HG03520 (cell line): ENCODE measurements around the gene TUBGCP3.
"Not testable (repeated sequence)": the region's sequence is repeated elsewhere in the genome, so short reads cannot be mapped to it uniquely, and the experiment has no call there.

ENCODE experiments used
- ATAC-seq: cut with Tn5 transposase; IDR thresholded peaks from one replicate; pipeline ENCODE4 v1.9.1; 2021; ENCODE audit warnings: mild to moderate bottlenecking, moderate library complexity; ENCODE audit not compliant: unreplicated experiment

TUBGCP3 gene

GRCh38 chr13:112587764-112588489 is at the start of gene TUBGCP3:
TSS of gene TUBGCP3 (minus strand) at chr13:112588153. CDS start at chr13:112587980, 173 bp downstream.
- peak; percentile 65 for ATAC-seq

DNA sequence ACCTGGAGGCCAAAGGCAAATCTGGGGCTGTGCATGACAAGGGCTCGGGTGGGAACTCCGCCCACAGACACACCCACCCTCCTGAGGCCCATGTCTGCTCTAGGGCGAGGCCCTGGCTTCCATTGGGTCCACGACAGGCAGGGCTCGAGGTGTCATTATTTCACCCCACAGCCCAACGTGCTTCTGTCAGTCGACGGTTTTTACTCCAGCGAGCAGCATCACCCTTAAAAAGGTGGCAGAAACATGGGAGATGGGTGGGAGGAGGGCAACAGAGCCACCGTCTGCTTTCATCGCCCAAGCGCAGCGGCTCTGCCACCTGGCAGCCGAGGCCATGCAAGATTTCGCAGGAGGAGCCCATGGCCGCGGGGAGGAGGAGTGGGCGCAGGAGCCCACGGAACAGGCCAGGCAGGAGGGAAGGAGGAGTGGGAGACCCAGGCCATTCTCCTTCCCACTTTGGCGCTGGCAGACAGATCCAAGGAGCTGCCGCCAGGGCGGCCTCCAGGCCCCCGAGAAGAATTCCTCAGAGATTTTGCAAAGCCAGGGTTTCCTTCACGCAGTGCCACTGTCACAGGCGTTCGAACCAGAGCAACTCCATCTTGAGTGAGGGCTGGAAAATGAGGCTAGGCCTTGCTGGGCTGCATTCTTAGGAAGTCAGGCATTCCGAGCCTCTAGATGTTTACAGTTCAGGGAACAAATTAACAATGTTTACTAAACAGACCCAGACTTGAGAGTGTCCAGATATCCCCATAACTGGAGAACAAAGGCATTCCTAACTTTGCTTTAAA is 49.3 kb upstream of the TUBGCP3 start:
- no peak for ATAC-seq

DNA sequence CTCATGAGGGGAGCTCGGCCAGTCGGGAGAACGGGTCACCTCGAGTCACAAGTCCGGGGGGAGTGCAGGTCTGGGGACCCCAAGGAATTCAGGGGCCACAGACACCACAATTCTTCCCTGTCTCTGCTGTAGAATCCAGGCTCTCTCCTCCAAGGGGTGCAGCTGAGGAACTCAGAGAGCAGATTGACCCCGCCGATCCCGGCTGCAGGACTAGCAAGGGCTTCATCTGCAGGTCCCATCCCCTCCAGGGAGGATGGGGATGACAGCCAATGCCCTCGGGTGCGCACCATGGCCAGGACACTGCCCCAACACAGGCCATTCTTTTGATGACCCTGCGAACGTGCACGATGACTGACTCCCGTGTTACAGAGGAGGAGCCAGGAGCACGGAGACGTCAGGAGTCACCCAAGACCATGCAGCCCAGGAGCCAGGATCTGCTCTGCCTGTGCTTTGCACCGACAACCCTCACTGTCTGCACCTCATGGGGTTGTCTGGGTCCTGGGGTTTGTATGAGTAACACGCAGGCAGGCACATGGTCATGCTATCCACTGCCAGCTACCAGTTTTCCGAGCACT is 48.5 kb upstream of the TUBGCP3 start:
- no peak for ATAC-seq

DNA sequence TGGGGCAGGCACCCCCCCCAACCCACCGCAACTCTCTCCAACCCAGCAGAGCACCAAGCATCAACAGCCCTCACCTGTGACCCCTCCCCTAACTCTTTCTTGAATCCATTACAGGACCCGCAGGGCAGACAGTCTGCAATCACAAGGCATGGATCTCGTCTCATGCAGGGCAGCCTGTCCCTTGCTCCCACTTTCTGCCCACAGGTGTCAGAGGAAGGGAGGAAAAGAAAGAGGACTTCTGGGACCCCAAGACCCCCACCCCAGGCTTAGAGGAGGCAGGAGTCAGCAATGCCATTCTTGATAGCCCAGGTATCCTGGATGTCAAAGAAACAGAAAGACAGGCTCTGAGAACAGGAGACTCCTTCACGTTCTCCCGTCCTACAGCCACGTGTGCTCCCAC is 47.4 kb upstream of the TUBGCP3 start:
- ATAC-seq = no peak

DNA sequence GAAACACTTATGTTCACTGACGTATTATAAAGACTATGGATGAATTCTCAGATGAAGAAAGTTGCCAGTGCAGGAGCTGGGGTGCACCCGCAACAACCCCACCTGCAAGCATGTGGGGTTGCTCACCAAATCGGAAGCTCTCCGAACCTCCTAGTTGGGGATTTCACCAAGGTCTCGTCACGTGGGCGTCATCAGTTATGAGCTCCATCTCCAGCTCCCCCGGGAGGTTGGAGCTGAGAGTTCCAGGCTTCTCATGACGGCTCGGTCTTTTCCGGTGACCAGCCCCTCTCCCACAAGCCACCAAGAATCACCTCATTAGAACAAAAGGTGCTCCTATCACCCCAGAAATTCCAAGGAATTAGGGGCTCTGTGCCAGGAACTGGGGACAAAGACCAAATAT is 46.1 kb upstream of the TUBGCP3 start:
- no peak for ATAC-seq

DNA sequence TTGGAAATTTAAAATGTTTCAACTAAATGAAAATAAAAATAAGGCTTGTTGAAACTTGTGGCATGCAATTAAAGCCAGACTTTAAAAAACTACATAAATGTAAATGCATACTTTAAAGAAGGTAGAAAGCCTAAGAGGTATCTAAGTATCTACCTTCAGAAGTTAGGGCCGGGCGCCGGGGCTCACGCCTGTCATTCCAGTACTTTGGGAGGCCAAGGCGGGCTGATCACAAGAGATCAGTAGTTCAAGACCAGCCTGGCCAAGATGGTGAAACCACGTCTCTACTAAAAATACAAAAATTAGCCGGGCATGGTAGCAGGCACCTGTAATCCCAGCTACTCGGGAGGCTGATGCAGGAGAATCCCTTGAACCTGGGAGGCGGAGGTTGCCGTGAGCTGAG is 42.3 kb upstream of the TUBGCP3 start:
- not testable (repeated sequence) for ATAC-seq

- ATAC-seq = no peak
These were observed 41.2 kb upstream of the TUBGCP3 start for GRCh38 chr13:112629161-112629560.

GRCh38 chr13:112627613-112628012 is 39.7 kb upstream of the TUBGCP3 start:
- not testable (repeated sequence) for ATAC-seq

DNA sequence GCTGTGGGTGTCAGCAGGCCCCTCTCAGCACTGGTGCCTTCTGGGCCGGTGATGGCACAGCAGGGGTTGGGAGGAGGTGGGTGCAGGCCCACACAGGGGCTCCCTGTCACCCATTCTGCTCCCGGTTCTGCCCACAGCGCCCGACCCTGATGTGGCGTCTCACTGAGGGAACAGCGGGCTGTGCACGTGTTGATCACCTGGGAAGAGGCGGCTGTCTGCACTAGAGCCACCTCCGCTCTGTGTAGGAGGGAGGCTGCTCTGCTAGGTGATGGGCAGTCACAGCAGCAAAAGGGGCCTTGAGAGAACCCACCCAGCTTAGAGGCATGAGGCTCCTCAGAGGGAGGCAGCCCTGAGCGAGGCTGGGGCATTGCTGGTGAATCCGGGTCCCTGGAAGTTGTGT is 39.2 kb upstream of the TUBGCP3 start:
- no peak for ATAC-seq

DNA sequence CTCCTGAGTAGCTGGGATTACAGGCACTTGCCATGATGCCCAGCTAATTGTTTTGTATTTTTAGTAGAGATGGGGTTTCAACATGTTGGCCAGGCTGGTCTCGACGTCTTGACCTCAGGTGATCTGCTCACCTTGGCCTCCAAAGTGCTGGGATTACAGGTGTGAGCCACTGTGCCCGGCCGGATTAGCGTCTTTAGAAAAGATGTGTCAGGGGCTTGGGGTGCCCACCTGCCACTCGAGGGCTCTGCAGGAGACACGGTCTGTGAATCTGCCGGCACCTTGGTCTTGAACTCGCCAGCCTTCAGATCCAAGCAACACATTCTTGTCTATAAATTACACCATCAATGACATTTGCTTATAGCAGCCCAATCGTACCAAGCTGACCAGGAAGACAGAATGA is 38.8 kb upstream of the TUBGCP3 start:
- no peak for ATAC-seq

GRCh38 chr13:112626124-112626523 is 38.2 kb upstream of the TUBGCP3 start:
- no peak for ATAC-seq

DNA sequence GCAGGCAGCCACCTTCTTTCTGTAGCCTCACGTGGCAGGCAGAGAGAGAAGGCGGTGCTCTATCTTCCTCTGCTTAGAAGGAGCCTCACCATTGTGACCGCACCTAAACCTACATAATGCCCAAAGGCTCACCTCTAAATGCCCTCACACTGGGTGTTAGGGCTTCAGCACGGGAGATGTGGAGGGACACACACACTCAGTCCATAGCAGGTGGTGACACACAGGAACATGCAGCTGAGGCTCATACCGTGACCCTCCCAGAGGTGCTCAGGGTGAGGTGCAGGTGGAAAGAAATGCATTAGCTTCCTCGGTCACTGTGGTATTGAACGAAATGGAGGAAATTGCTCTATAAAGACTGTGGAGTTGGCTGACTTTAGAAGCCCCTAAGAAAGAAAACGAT is 37.7 kb upstream of the TUBGCP3 start:
- no peak for ATAC-seq

- no peak for ATAC-seq
These were observed 36.9 kb upstream of the TUBGCP3 start for GRCh38 chr13:112624602-112625430.

GRCh38 chr13:112624040-112624439 is 36.1 kb upstream of the TUBGCP3 start:
- no peak for ATAC-seq

DNA sequence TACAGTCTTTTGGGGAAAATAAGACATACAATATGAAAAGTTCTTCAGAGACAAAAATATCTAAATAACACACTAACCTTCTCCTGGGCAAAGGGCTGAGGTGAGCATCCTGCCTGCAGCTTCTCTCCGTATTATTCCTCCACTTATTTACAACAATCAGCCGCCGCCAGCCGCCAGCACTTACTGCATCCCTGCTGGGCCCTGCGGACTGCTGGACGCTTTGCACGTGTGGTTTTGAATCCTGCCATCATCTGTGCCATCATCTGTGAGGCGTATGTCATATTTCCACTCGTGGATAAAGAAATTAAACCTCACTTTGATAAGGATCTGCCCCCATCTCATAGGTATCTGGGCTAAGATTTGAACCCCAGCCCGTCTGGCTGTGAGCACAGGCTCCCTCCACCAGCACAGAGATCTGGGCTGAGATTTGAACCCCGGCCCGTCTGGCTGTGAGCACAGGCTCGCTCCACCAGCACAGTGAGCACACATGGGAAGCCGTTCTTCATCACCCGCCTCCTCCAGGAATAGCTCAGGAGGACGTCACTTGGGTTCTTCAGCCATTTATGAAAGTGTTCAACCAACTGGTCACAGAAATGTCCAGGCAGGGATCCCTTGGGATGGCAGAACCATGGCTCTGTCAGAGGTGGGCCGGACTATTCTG is 35.2 kb upstream of the TUBGCP3 start:
- ATAC-seq = no peak

DNA sequence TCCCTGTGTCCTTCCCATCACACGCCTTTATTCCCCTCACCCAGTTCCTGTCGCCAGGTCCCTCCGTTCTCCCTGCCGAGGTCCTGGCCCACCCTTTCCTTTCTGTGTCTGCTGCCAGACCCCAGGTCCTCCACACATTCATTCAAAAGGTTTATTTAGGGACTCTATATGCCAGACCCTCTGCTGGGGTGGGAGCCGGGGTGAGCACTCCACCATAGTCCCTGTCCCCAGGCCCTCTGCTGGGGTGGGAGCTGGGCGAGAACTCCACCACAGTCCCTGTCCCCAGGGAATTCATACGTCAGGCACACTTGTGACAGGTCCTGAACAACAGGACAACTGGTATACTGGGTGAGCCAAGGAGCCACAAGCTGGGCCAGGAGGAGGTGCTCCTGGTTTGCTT is 34.4 kb upstream of the TUBGCP3 start:
- no peak for ATAC-seq

- no peak for ATAC-seq
These were observed 32.0 kb upstream of the TUBGCP3 start for GRCh38 chr13:112619730-112620631.

DNA sequence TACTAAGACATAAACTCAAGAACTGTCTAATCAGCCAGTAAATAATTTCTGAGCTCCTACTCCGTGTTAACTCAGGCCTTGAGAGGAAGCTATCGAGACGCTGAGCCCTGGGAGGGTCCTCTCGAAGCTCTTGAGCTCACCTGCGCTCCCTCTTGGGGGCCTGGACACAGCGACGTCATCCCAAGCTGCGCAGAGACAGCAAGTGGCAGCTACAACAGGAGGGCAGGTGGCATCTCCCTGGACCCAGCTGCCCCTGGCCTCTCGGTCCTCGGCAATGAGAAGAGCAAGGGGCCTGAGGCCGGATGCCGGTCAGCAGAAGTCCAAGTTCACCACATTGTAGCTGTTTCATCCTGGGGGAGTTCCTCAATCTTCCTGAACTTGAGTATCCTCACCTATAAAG is 30.5 kb upstream of the TUBGCP3 start:
- ATAC-seq = no peak

- no peak for ATAC-seq
These were observed 29.9 kb upstream of the TUBGCP3 start for GRCh38 chr13:112617754-112618375.
